NOMO-1 (cell line): ENCODE measurements around the gene CDC42SE2.
A peak's percentile ranks its signal among the peaks of the same experiment; 100 is the strongest.
"Not testable (repeated sequence)": the region's sequence is repeated elsewhere in the genome, so short reads cannot be mapped to it uniquely, and the experiment has no call there.

Experiments used
- DNase-seq, 2 experiments: peaks; one replicate each; lab custom pipeline; 2025; ENCODE audit not compliant: unreplicated experiment in 2 of 2; lab: John Stamatoyannopoulos, UW

The CDC42SE2 gene

DNA sequence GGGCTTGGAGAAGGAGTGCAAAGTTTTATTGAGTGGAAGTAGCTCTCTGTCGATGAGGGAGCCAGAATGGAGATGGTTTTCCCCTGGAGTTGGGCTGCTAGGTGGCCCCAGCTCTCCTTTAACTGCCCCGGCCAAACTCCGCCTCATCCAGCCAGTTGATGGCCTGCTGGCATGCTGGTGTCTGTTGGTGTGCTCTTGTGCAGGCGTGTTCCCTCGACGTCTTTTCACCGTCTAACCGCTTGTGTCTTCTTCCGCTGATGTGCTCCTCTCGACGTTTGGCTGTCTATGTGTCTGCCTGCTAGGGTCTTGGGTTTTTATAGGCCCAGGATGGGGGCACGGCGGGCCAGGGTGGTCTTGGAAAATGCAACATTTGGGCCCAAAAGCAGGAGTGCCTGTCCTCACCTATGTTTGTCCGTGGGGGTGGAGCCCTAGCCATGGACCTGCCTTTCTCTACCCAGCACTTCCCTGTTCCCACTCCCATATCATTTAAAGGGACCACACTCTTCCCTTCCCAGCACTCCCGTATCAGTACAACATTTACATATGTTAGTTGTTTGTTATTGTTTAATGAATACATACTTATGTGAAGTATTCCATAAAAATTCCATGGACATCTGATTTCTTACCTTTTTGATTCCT is 97.9 kb downstream of the CDC42SE2 start:
- DNase-seq, result no peak

DNA sequence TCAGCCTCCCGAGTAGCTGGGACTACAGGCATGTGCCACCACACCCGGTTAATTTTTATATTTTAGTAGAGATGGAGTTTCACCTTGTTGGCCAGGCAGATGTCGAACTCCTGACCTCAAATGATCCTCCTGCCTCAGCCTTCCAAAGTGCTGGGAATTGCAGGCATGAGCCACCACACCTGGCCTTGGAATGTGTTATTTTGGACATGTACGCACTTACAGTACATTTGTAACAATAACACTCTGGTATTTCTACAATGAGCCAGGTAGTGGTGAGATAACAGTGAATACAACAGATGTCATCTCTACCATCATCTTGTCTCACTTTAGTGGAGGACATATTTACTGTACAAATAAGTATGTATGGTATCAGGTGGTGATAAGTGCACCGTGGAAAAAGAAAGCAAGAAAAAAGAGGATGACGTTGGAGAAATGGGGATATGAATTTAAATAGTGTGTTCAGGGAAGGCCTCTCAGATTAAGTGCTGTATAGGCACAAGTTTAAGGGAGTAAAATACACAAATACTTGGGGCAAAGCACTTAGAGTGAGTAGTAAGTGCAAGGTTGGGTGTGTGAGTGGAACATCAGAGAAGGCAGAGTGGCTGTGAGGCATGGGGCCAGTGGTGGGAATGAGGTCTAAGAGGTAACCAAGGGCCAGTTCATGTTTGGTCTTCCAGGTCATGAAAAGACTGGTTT is 100.1 kb downstream of the CDC42SE2 start:
- DNase-seq, result no peak

DNA sequence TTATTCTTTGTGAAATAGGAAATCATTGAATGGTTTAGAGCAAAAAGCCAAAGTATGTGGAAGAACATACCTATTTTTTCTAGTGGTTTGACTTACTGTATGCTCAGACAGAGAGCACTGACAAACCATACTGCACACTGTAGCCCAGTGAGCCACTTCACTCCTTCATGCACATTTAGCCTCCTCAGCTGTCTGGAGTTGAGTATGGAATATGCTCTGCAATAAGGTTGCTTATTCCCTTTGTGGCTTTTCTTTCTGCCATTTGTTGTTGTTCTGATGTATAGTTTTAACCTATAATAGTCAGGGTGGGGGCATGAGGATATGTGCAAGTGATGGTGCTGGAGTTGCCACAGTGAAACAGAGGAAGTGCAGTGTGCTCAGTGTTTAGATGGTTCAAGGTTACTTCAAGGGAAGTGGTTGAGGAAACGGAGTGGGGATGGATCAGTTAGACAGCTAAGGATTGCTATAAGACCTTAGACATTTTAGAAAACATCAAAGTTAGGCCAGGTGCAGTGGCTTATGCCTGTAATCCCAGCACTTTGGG is 100.7 kb downstream of the CDC42SE2 start:
- DNase-seq, result no peak

DNA sequence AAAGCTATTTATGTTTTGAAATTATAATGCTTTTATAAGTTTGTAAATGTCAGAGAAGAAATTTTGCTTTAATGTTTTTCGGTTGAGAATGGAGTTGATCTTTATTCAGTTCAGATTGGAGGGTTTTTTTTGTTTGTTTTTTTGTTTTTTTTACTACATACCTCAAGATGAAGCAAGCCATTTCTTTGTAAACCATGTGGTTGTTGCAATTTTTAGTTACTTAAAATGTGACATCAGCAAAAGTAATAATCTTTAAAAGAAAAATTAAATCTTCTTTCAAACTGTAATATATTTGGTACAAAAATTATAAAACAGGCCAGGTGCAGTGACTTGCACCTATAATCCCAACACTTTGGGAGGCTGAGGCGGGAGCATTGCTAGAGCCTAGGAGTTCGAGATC is 102.6 kb downstream of the CDC42SE2 start:
- DNase-seq, result no peak

DNA sequence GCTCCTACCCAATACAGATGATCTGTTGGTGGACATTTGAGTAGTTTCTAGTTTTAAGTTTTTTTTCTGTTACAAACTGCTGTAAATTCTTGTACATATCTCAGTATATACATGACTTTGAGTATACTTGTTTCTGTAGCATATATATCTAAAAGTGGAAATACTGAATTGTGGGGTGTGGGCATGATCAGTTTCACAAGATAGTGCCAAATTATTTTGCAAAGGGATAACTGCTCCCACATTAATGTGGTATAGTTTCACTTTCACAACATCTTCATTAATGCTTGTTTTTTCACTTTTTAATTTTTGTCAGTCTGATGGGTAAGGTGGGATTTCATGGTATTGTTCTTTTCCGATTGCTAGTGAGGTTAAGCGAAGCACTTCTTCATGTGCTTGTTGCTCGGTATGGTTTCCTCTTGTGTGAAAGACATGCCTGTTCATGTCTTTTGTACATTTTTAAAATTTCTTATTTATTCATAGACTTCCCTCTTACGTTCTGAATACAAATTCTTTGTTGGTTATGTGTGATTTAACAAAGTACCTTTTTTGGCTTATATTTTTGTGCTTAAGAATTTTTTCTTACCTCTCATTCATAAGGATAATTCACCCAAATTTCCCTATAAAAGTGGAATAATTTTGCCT is 103.5 kb downstream of the CDC42SE2 start:
- DNase-seq, result no peak

DNA sequence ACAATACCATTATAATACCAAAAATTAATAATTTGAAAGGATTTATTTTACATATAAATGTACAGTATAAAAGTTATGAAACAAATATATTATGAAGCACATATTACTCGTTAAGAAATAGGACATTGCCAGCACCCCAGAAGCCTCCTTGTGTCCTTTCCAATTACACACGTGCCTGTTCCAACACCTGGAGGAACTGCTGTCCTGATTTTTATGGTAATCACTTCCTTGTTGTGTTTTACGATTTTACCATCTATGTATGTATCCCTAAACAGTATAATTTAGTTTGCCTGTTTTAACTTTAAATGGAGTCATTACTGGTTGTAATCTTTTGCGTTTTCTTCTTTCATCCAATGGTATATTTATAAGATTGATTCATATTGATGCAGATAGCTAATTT is 105.0 kb downstream of the CDC42SE2 start:
- no peak for DNase-seq

DNA sequence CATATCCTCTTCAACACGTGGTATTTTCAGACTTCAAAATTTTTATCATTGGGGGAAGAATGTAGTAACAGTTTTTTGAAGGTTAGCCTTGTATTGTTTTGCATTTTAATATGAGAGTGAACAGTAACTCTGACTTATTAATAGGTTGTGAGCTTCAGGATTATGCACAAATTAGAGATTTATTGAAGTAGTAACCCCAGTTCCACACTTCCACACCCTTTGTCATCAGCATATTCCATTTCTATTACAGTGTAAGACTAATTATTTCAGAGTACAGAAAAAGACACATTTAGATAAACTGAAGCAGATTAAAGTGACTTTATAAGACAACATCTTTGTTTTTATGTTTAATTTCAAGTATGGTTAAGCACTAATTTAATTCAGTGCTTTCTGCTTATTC is 105.7 kb downstream of the CDC42SE2 start:
- no peak for DNase-seq

DNA sequence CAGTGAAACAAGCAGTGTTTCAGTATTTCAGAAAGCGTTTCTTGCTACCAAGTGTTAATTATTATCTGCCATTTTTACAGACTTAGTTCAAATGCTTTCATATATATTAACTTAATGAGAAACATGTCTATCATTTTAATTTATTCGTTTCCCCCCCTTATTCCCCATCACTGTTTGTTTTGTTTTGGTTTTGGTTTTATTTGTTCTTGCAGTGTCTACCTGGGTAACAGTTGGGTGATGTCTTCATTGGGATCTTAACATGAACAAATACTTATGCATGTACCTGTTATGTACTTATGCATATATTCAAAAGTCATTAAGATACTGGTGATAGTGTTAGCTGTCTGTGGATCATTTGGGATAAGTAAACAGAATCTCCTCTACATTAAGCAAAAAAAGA is 108.0 kb downstream of the CDC42SE2 start:
- no peak for DNase-seq

DNA sequence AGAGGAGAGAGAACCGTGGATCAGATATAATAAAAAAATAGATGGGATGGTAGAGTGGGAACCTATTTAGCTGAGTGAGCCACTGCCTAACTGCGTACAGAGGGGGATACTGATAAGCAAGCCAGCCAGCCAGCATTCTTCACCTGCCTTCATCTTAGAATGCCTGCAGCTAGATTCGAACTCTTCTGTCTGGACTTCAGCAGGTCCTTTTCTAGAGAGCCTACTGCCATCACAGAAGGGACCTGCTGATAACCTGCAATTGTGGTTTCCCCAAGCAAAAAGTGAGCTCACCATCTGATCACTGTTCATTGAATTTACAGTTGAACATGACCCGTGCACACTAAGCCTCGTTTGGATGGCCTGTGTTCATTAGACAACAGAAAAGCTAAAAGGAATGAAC is 109.4 kb downstream of the CDC42SE2 start:
- no peak for DNase-seq

DNA sequence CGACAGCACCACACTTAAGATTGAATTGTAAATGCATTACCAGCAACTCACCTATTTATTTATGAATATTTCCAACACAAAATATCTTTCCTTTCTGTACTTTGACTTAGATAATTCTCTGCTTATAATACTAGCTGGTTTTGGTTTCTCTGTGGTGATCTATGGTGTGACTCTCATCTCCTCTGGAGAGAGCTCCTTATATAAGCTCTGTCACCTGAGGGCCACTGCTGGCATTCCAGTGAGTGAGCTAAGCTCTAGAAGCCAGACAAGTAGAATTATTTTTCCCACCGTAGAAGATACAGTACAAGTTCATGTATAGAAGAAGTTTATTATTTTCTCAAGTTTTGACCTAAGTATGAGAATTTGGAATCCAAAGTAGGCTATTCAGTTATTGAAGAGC is 111.5 kb downstream of the CDC42SE2 start:
- no peak for DNase-seq

DNA sequence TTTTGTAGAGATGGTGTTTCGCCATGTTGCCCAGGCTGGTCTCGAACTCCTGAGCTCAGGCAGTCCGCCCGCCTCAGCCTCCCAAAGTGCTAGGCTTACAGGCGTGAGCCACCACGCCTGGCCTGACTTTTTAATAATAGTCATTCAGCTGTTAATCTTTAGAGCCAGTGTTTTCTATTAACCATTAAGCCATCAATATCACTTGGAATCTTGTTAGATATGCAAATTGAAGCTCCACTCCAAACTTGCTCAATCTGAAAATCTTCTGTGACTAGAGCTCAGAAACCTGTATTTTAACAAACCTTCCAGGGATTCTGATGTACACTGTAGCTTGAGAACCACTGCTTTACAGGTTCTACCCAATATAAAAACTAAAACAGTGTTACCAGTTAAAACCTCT is 113.5 kb downstream of the CDC42SE2 start:
- no peak for DNase-seq

DNA sequence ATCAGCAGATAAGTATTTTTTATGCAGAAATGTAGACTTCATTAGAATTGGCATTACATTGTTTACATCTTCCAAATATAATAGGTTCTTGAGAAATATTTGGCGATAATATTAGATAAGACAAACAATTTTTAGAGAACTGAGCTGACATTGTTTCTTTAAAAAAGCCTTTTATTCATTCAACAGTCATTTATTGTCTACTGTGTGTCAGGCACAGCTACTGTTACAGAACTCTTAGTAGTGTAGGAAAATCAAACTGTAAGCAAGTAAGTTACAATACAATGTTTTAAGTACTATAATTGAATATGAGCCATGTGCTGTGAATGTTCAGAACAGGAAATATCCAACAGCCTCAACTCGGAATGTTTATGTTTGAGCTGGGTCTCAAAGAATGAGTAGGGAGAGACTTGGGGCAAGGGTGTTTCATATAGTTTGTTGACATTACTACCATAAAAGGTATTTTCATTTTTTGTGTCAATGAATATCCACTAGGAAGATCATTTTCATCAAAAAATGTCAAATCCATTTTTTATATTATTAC is 114.0 kb downstream of the CDC42SE2 start:
- DNase-seq, result no peak

DNA sequence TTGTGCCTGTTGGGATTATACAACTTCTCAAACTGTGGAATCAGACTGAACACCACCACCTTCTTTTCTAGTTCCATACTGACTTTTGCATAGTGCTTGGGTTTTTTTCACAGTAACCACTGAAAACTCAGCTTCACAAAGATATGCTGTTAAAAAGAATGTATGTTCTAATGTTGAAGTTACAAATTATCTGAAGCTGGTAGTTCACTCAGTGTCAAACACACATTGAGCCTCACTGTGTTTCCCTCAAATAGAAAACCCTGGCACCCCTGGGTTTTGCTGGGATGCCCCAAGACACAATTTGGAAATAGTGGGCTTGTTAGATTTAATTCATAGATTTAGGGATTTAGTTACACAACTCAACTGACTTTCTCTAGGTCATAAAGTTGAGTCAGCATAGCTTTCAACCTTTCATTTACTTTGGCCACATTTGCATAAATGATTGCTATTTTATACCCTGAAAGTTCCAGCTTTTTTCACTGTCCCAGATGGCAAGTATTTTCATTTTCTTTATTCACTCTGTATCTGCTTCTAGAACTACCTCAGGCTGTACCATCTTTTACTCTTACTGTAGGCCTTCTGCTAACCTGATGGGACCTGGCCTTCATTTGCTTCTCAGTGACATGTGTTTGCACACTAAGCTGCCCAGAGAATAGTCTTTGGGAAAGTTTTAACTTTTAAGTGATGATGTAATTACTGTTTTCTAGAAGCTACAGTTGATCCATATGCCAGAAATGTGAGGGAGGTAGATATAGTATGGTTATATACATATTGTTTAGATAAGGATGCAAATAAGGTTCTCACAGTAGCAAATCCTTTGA is 115.1 kb downstream of the CDC42SE2 start:
- DNase-seq, result peak in 1 of 2 experiments; percentile 16

DNA sequence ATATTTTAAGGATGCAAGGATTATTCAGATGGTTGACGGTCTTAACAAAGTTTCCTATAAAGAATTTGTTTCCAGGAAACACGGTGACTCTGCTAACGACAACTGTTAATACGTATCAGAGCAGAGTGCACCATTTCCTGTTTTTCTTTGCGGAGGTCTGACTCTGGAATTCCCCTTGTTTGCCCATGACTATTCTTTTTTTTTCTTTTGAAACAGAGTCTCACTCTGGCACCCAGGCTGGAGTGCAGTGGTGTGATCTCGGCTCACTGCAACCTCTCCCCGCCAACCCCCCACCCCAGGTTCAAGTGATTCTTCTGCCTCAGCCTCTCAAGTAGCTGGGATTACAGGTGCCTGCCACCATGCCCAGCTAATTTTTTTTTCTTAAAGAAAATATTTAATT is 115.9 kb downstream of the CDC42SE2 start:
- DNase-seq, result peak; percentile 22 to 47

DNA sequence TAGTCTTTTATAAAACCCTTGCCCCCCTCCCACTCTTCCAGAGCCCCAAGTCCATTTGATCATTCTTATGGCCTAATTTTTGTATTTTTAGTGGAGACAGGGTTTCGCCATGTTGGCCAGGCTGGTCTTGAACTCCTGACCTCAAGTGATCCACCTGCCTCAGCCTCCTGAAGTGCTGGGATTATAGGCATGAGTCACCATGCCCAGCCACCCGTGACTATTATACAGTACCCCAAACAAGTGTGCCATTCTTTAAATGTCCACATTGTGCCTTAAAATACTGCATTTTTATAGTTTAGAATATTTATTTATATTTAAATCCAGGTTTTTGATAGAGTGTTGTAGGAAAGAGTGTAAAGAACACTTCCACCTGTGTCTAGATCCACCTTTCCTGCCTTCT is 116.4 kb downstream of the CDC42SE2 start:
- not testable (repeated sequence) for DNase-seq

DNA sequence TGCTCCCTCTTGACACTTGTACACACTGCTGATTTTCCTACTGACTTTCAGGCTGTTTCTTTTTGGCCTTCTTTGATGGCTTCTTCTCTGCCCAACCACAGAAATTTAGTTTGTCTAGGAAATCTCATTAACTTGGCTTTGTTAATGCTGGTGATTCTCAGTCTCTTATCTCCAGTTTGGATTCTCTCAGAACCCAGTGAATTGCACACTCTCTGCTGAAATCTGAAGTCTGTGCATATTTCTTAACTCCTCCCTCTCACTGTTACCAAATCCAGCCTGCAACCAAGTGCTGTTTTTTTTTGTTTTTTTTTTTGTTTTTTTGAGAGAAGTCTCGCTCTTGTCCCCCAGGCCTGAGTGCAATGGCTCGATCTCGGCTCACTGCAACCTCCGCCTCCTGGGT is 117.2 kb downstream of the CDC42SE2 start:
- DNase-seq, result no peak

DNA sequence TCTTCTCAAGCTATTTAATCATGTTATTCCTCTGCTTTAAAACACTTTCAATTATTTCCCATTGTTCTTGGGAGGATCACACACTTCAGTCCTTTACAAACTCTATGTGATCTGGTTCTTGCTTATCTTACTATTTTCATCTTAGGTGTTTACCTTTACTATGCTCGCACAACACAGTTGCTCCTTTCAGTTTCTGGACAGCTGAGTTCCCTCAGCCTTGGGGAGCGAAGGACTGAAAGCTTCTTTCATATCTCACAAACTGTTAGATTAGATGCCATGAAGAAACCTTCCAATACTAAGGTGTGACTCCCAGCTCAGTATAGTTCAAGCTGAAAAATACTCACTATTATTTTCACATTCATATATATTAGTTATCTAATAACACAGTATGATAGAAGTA is 117.9 kb downstream of the CDC42SE2 start:
- no peak for DNase-seq

DNA sequence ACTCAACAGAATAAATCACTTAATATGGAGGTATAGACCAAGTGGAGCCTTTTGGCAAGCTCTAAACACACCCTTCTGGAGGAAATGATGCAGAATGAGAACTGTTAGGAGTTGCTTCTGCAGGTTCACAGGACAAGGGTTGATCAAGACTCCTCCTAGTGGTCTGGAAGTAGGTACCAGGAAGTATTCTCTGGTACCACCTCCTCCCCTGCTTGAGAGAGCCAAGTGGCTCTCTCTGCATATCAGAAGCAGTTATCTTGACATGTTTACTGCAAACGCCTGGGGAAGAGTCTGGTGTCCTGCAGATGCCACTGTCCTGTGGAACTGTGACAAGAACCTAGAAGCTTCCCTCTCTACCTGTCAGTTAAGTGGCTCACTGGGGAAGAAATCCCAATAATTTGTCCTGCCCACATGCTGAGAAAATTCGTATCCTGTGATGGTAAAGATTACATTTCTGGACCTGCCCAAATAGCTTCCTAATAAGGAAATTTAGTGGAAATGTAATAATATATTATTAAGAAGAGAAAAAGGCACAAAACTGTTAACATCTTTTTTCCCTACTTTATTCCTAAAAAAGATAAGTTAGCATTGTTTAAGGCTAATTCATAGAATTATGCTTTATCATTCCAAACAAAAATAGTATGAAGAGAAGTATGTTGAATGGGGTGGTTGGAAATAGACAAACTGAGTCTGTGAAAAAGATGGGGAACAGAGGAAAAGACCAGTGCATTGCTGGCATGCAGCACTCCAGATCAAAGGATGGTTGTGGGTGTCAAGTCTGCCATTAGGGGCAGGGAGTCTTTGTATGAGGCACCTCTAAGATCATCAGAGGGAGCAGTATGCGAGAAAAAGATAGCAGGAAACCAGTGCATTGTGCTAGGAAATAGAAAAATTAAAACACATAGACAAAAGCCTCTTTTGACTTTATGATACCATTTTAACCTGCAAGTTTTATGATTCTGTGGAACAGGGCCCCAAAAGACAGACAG is 118.8 kb downstream of the CDC42SE2 start:
- peak; percentile 36 to 78 for DNase-seq

DNA sequence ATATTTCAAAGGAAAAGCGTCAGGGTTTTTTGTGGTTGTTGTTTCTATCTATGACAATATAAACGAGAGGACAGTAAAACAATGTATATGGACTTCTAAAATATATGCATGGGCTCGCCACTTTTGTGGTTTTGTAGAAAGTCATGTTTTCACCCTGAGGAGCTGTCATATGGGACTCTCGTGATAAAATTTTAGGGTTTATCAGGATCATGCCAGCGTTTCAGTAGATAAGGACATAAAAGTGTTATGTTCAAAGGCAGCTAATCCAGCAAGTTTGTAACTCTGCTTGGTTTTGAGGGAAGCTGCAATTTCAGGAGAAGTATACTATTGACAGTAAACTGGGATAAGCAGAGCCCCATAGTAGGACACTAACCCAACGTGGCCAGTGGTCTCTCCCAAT is 120.3 kb downstream of the CDC42SE2 start:
- DNase-seq, result no peak
